Activated CD4-positive, alpha-beta T cell treated with anti-CD3 and anti-CD28 coated beads, Interleukin-10, Interleukin-2, amounts not matched to agents 100 ng/mL and 50 ng/mL, durations not matched to agents 16 hours and 8 hours (primary cell): Measurements from ENCODE around the gene PGAP3.

Experiments used
- DNase-seq: peaks from one replicate; pipeline ENCODE4 v3.0.0-alpha.2; 2020

PGAP3 gene

DNA sequence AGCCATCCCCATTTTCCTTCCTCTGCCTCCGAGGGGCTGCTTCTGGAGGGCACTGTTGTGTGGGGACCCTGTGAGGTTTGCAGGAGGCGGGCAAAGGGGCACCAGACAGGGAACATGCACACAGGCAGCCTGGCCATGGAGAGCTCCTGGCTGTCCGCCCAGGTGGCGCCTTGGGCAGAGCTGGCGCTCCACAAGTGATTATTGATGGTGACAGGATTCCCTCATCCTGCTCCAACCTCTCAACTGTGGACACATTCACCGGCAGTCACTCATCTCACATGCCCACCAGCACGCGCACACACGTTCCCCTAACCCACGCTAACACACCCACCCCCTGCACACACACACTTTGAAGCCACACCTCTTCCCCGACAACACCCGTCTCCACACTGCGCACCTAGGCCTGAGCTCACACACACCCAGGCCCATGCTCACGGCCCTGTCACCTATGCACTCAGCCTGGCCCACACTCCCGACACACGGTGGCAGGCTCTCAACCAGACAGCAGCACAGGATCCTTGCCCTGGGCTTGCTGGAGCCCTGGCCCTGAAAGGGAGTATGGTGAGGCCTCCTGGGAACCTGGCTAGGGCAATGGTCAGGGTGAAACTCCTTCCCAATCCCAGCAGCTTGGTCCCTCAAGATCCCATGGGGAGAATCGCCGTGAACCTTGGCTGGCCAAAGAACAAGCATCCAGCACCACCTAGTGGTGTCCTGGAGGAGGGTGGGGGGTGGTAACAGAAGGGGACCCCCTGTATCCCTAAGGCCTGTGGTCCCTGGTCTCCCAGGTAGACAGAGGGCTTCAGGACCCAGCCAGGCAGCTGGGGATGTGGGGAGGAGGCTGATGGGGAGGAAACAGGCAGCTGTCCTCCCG is 16.0 kb downstream of the PGAP3 start:
- DNase-seq = no peak

DNA sequence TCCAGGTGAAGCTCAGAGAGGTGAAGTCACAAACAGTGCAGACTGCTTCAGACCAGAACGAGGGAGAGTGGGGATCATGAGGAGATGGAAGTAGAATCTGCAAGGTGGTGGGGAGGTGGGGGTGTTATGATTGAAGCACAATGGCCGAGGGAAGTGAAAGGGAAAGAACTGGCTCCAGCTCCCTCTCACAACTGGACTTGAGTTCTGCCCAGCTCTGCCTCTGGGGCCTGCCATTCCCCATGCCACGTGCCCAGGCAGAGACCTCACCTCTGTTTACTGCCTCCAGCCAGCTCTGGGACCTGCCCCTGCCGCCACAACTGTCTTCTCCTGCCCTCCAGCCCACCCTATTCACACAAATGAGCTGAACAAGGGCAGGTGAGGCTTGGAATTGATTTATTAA is 17.1 kb downstream of the PGAP3 start:
- DNase-seq = no peak

DNA sequence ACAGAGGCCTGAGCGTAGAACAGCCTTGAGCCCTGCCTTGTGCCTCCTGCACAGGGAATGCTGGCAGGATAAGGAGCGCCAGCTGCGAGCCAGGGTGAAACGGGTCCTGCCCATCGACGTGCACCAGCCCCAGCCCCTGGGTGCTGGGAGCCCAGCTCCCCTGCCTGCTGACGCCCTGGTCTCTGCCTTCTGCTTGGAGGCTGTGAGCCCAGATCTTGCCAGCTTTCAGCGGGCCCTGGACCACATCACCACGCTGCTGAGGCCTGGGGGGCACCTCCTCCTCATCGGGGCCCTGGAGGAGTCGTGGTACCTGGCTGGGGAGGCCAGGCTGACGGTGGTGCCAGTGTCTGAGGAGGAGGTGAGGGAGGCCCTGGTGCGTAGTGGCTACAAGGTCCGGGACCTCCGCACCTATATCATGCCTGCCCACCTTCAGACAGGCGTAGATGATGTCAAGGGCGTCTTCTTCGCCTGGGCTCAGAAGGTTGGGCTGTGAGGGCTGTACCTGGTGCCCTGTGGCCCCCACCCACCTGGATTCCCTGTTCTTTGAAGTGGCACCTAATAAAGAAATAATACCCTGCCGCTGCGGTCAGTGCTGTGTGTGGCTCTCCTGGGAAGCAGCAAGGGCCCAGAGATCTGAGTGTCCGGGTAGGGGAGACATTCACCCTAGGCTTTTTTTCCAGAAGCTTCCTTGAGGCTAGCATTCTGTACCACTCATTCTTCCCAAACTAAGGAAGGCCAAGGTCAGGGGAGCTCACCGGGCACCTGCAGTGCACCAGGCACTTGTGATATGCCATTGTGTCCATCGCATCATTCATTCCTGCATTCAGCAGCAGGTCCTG is 17.7 kb downstream of the PGAP3 start:
- no peak for DNase-seq

DNA sequence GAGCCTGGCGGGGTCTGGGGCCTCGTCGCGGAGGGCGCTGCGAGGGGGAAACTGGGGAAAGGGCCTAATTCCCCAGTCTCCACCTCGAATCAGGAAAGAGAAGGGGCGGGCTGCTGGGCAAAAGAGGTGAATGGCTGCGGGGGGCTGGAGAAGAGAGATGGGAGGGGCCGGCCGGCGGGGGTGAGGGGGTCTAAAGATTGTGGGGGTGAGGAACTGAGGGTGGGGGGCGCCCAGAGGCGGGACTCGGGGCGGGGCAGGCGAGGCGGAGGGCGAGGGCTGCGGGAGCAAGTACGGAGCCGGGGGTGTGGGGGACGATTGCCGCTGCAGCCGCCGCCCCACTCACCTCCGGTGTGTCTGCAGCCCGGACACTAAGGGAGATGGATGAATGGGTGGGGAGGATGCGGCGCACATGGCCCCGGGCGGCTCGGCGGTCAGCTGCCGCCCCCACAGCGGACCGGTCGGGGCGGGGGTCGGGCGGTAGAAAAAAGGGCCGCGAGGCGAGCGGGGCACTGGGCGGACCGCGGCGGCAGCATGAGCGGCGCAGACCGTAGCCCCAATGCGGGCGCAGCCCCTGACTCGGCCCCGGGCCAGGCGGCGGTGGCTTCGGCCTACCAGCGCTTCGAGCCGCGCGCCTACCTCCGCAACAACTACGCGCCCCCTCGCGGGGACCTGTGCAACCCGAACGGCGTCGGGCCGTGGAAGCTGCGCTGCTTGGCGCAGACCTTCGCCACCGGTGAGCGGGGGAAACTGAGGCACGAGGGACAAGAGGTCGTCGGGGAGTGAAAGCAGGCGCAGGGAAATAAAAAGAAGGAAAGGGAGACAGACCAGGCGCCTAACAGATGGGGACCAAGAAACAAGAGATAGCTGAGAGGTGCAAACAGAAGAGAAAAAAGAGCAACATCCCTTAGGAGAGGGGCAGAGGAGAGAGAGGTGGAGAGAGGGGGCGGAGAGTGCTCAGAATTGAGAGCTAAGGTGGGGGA is 19.6 kb downstream of the PGAP3 start, which contains the start of gene PNMT:
TSS of gene PNMT (plus strand) at position 509 of the 980 bp plus-strand sequence. CDS start at position 532, 23 bp downstream.
- peak; percentile 73 for DNase-seq

DNA sequence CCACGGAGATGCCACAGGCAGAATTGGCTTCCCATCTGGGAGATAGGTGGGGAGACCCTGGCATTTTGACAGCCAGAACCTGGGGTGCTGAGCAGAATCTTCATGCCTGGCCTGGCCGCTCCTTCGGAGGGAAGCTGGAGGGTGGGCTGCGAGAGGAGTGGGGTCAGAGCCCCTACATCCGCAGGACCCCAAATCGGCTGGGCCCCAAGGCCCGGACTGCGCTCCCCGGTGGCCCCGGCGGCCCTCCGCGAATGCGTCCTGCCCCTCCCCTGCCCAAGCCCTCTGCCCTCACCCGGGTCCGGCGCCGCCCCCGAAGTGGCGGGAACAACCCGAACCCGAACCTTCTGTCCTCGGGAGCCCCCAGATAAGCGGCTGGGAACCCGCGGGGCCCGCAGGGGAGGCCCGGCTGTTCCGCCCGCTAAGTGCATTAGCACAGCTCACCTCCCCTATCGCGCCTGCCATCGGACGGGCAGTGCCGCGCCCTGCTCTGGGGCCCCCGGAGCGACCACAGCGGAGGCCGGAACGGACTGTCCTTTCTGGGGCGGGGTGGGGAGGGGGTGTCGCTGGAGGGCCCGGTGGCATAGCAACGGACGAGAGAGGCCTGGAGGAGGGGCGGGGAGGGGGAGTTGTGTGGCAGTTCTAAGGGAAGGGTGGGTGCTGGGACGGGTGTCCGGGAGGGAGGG is 20.5 kb downstream of the PGAP3 start:
- no peak for DNase-seq

DNA sequence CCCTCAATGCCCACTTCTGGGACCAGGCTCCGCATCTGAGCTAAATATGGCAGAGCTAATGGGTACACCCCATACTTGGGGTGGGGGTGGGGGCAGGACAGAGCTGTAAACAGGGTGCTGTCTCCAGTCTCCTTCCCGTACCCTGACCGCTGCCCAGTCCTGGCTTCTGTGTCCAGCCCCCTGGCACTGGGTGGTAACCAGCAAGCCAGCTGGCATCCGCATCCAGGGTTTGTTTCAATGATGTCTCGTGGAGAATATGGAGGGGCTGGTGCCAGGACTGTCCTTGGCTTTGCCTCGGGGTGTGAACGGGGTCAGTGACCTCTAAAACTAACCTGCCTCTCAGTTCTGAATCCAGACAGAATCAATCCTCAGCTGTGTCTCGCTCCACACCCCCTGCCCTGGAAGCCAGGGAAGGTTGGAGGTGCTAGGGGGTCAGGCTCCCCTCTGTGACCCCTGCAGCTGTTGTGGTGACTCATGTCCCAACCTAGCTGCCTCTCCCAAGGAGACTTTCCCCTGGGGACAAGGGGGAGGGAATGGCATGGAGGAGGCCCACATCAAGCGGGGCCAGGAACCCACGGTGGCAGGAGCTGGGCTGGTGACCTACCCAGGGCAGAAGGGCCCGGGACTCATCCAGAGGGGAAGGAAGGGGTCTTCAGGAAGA is 21.1 kb downstream of the PGAP3 start:
- no peak for DNase-seq

DNA sequence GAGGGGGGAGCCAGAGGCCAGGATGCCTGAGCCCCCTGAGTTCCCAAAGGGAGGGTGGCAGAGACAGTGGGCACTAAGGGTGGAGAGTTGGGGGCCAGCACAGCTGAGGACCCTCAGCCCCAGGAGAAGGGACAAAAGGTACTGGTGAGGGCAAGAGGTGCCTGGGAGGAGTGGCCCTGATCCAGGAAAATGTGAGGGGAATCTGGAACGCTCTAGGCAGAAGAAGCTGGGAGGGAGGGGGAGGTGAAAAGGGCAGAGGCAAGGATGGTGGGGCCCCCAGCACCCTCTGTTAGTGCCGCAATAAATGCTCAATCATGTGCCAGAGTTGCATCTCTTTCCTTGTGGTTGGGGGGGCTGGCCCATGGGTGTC is 21.6 kb downstream of the PGAP3 start:
- DNase-seq = no peak

DNA sequence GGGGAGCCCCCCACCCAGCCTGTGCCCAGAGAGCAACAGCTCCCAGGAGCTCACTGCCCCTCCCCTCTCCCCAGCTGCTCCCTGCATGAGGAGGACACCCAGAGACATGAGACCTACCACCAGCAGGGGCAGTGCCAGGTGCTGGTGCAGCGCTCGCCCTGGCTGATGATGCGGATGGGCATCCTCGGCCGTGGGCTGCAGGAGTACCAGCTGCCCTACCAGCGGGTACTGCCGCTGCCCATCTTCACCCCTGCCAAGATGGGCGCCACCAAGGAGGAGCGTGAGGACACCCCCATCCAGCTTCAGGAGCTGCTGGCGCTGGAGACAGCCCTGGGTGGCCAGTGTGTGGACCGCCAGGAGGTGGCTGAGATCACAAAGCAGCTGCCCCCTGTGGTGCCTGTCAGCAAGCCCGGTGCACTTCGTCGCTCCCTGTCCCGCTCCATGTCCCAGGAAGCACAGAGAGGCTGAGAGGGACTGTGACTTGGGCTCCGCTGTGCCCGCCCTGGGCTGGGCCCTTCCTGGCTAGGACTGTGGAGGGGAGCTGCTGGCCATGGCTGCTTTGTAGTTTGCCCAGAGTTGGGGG is 22.1 kb downstream of the PGAP3 start:
- no peak for DNase-seq

DNA sequence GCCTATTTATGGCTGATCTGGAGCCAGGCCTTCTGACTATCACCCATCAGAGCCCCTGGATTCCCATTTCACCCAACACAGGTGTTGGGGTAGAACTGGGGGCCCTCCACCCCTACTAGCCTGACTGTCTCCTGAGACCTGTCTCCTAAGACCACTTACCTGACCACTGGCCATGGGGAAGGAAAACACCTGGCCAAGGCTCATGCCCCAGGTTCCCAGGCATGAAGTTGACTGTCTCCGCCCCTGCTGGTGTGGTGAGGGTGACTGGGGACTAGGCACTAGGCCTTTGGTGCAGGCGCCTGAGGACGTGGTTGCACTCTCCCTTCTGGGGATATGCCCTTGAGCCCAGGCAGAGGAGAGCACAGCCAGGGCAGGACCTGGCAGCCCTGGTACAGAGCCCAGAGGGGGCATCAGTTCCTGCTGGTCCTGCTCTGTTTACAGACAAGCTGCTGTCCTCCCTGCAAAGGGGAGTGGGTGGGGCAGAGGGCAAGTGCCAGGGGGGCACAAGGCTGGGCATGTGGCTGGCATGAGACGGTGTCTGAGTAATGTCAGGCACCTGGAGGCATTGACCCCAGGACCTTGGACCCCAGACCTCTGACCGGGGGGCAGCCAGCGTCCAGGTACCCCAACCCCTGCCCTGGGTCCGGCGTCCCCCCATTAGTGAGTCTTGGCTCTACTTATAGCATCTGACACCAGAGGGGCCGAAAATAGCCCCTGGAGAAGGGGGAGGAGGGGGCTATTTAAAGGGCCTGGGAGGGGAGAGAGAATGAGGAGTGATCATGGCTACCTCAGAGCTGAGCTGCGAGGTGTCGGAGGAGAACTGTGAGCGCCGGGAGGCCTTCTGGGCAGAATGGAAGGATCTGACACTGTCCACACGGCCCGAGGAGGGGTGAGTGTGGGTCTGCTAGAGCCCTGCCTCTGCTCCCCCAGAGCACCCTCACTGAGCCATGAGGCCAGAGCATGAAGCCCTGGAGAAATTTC is 23.0 kb downstream of the PGAP3 start, which contains the start of gene TCAP:
TSS of gene TCAP (plus strand) at position 769 of the 981 bp plus-strand sequence. CDS start at position 780, 11 bp downstream.
- no peak for DNase-seq

DNA sequence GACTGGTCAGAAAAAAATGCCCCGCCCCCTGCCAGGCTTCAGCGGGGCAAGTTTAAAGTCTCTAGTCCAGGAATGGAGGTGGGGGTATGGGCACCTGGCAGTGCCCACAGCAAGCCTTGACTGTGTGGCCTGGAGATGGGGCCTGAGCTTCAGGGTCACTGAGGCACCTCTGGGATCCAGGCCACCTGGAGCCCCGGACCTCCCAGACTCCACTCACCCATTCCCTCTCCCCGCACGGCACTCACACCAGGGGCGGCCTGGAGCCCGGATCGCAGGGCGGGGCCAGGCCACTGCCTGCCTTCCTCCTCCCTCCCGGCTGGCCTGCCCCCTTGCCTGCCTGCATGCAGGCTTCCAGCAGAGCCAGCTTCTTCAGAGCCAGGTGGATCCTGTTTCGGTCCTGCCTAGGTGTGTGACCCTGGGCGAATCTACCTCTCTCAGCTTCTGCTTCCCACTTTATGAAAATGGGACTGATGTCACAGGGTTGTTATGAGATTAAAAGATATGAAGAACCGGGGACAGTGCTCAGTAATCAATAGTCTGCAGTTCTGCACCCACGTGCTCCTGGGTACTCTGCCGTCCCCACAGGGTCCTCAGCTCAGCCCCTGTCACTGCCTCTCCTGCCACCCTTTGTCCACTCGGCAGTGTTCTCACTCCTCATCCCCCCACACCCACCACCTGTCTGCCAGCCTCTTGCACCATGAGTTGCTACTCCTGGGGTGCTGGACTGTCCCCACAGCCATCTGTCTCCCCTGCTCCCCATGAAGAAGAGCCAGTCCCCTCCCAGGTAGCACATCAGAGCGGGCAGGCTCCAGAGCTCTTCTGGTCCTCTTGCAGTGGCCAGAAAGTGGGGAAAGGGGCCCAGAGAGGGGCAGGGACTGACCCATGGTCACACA is 23.9 kb downstream of the PGAP3 start:
- DNase-seq = no peak

DNA sequence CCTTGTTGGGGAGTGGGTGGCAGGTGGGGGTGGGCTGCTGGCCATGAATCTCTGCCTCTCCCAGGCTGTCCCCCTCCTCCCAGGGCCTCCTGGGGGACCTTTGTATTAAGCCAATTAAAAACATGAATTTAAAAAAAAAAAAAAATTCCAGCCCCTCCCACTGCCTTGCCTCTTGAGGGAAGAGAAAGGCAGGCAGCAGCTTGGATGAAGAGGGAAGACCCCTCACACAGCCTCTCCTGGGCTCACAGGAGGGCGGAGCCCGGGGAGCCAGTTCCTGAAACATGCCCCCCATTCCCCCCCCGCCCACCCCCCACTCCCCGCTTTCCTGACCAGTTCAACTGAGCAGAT is 24.5 kb downstream of the PGAP3 start:
- no peak for DNase-seq

DNA sequence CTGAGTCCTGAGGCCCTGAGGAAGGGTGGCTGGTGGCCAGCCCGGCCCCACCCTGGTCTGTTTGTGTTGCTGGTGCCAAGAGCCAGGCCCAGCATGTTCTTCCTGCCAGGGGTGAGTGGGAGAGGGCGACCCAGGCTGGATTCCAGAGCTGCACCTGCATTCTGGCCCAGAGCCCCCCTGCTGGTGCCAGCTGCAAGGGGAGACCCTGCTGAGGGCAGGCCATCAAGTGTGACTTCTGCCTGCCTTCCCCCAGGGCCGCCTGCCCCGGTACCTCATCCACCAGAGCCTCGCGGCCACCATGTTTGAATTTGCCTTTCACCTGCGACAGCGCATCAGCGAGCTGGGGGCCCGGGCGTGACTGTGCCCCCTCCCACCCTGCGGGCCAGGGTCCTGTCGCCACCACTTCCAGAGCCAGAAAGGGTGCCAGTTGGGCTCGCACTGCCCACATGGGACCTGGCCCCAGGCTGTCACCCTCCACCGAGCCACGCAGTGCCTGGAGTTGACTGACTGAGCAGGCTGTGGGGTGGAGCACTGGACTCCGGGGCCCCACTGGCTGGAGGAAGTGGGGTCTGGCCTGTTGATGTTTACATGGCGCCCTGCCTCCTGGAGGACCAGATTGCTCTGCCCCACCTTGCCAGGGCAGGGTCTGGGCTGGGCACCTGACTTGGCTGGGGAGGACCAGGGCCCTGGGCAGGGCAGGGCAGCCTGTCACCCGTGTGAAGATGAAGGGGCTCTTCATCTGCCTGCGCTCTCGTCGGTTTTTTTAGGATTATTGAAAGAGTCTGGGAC is 25.1 kb downstream of the PGAP3 start:
- DNase-seq = no peak

DNA sequence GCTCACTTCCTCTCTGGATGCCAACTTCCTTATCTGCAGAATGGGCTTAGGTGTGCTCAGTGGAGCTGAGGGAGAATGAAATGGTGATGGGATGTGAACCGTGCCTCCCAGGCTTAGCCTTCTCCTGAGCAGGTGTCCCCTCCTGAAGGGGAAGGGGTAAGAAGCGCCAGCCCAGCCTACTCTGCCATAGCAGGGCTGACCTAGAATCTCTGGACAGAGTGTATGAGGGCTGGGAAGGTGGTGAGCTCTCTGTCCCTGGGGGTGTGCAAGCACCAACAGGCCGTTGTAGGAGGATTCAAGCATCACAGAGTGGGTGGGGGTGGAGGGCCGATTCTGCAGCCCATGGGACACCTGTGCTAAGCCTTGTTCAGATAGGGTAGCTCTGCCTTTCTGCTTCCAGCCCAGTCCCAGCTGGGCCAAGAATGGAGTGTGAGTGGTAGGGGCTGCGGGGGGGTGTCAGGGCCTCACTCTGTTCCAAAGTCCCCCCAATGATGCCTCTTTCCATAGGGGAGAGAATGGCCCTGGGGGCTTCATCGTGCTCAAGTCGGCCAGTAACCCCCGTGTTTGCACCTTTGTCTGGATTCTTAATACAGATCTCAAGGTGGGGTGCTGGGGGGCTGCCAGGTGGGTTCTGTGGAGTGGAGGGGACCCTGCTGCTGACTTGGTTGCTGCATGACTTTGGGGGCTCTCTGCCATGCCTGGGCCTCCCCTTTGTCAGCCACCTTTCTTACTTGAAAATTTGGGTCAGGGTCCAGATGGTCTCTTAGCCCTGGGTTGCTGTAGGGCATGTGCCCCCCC is 25.9 kb downstream of the PGAP3 start:
- no peak for DNase-seq

DNA sequence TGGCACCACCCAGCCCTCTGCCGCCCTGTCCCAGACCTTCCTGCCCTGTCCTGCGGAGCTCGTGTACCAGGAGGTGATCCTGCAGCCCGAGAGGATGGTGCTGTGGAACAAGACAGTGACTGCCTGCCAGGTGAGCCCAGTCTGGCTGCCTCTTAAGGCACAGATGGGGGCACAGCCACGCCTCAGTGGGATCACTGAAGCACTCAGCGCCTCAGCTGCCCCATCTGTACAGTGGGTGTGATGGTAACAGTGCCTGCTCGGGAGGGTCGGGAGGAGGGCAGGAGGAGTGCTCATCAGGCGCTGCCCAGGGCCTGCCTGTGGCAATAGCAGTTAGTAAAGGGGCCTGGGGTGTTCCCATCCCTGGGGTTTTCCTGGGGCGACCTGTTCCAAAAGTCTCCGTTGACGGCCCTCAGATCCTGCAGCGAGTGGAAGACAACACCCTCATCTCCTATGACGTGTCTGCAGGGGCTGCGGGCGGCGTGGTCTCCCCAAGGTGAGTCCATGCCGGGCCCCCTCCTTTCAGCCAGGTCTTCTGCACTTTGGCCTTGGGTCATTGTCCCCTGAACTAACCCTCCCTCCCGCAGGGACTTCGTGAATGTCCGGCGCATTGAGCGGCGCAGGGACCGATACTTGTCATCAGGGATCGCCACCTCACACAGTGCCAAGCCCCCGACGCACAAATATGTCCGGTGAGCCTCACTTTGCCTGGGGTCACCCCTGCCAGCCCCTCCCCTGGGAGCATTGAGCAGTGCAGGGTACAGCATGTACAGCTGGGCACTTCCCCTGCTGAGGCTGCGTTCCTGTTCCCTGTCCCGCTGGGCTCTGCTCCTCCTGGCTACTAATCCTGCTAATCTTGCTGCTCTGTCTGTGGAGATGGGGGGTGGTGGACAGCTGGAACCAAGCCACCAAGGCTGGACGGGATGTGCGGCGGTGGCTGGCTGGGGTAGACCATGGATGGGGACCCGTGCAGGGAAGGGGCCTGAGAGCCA is 27.2 kb downstream of the PGAP3 start:
- no peak for DNase-seq

DNA sequence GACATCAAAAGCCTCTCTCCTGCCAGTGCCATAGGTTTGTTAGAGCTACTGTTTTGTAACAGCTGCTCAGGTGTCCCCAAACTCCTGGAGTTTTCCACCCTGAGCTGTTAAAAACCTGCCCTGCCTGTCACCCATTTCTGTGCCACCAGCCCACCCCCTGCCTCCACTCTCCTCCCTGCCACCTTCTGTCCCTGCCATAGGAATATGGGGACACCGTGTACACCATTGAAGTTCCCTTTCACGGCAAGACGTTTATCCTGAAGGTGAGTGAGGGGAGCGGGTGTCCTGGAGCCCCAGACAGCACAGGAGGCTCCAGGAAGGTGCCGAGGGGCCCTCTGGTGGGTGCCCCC is 27.9 kb downstream of the PGAP3 start:
- no peak for DNase-seq
